GM19463 (cell line): Measurements from ENCODE around the gene CYBA.

ENCODE experiments used
- ATAC-seq: cut with Tn5 transposase; IDR thresholded peaks from one replicate; pipeline ENCODE4 v1.9.1; 2021; ENCODE audit warnings: mild to moderate bottlenecking, moderate library complexity; ENCODE audit not compliant: unreplicated experiment

CYBA gene

GRCh38 chr16:88650749-88651275 lies at the start of gene CYBA:
CYBA (minus strand) TSS chr16:88651053; CDS start chr16:88651013, 40 bp downstream.
- peak; percentile 73 for ATAC-seq

GRCh38 chr16:88700322-88700635 lies 49.4 kb upstream of the CYBA start:
- no peak for ATAC-seq

- no peak for ATAC-seq
Measured at GRCh38 chr16:88699180-88699579, 48.3 kb upstream of the CYBA start.

GRCh38 chr16:88698646-88699045 lies 47.8 kb upstream of the CYBA start:
- ATAC-seq = no peak

GRCh38 chr16:88697831-88698615 lies 47.2 kb upstream of the CYBA start:
- ATAC-seq = no peak

GRCh38 chr16:88697116-88697830 lies 46.4 kb upstream of the CYBA start:
- ATAC-seq = no peak

- no peak for ATAC-seq
Measured at GRCh38 chr16:88696441-88696840, 45.6 kb upstream of the CYBA start.

- ATAC-seq = no peak
Measured at GRCh38 chr16:88695753-88696152, 44.9 kb upstream of the CYBA start.

- ATAC-seq = no peak
Measured at GRCh38 chr16:88695218-88695617, 44.4 kb upstream of the CYBA start.

GRCh38 chr16:88694221-88695087 lies 43.6 kb upstream of the CYBA start:
- ATAC-seq = no peak

GRCh38 chr16:88693420-88694177 lies 42.7 kb upstream of the CYBA start:
- no peak for ATAC-seq

- no peak for ATAC-seq
Measured at GRCh38 chr16:88692861-88693260, 42.0 kb upstream of the CYBA start.

GRCh38 chr16:88691924-88692560 lies 41.2 kb upstream of the CYBA start:
- ATAC-seq = no peak

- no peak for ATAC-seq
Measured at GRCh38 chr16:88691129-88691813, 40.4 kb upstream of the CYBA start.

GRCh38 chr16:88690341-88691128 lies 39.7 kb upstream of the CYBA start:
- ATAC-seq = no peak

GRCh38 chr16:88688013-88688778 lies 37.3 kb upstream of the CYBA start:
- no peak for ATAC-seq

- ATAC-seq = no peak
Measured at GRCh38 chr16:88687676-88688012, 36.8 kb upstream of the CYBA start.

- ATAC-seq = no peak
Measured at GRCh38 chr16:88687254-88687576, 36.4 kb upstream of the CYBA start.
